NCI-H345 treated with DMSO at 0.1 percent for 48 hours (cell line): Measurements from ENCODE around the gene NDUFB5.
"Not testable (repeated sequence)": the region's sequence is repeated elsewhere in the genome, so short reads cannot be mapped to it uniquely, and the experiment has no call there.

Experiments used
- DNase-seq: peaks from one replicate; lab custom pipeline; 2025; ENCODE audit not compliant: unreplicated experiment; lab: John Stamatoyannopoulos, UW

Gene NDUFB5

DNA sequence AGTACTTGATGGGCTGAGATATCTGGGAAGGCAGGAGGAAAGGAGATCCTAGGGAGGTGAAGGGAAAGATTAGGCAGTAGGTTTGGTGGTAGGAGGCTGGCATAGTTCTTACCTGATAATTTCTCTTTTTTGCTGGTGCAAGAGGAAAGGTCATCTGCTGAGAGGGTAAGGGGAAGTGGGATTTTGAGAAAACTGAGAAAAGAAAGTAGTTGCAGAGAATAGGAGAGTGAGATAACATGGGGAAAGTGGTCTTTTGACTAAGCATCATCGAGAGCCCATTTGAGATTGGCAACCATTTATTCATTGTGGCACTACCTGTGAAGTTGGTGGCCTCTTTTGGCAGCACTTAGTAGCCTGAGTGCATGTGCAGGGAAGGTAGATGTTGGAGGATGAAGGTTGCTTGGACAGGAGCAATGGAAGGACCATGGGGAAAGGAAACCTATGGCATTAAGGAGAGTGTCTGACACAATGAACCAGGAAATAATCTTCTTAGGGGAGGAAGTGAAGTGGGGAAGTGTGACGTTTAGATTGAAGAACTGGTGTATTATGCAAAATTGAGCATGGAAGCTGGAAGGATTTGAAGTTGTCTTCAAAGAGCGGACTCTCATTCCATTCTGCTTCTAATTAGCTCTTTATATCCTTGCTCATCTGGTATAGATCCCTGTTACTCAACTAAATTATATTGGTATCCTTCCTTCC is 26.3 kb downstream of the NDUFB5 start:
- no peak for DNase-seq

DNA sequence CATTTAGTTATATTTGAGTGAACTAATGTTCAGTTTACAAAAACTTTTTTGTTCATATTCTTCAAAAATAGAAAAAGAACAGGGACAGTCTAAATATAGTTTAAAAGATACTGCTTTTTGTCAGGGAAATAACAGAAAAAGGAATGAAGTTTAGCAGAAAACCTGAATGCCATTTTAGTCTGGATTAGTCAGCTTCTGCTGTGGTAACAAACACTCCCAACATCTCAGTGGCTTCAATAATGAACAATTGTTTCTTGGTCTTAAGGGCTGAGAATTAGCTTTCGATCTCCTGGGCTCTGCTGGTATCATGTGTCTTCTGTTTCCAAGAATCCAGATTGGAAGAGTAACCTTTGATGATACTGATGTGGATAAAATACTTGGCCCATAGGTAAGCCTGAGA is 35.9 kb downstream of the NDUFB5 start:
- DNase-seq = no peak

DNA sequence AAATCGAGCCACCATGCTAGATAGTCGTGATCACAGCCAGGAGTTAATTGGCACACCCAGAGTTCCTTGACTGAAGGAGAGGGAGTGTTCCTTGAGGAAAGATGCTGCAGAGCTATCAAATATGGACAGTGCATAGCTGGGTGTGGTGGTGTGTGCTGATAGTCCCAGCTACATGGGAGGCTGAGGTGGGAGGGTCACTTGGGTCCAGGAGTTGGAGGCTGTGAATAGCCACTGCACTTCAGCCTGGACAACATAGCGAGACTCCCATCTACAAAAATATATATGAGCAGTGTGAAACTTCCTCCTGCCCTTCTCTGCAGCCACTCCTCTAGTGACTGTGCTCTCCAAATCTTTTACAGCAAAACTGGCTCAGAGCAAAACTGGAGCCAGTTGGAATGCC is 38.3 kb downstream of the NDUFB5 start:
- DNase-seq = no peak

DNA sequence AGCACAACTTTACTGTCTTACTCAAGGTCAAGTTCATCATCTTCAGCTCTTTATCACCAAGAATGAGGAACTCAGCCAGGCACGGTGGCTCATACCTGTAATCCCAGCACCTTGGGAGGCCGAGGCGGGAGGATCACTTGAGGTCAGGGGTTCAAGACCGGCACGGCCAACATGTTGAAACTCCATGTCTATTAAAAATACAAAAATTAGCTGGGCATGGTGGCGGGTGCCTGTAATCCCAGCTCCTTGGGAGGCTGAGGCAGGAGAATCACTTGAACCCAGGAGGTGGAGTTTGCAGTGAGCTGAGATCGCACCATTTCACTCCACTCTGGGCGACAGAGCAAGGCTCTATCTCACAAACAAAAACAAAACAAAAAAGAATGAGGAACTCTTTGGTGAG is 39.2 kb downstream of the NDUFB5 start:
- DNase-seq = not testable (repeated sequence)

DNA sequence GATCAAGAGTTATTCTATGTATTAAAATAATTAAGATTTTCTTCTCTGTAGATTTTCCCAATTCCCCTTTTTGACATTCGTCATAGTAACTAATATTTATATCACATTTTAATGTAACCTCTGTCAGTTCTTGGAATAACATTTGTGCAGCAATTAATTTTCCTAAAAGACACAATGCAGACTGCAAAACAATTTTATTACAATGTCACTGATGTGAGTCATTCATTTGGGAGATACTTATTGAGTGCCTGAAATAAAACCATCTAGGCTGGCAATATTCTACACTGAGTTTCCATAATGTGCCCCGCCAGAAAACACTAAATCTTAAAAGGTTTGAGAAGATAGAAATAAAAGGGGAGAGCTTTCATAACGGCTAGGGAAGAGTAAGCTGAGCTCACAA is 41.6 kb downstream of the NDUFB5 start:
- DNase-seq = no peak

DNA sequence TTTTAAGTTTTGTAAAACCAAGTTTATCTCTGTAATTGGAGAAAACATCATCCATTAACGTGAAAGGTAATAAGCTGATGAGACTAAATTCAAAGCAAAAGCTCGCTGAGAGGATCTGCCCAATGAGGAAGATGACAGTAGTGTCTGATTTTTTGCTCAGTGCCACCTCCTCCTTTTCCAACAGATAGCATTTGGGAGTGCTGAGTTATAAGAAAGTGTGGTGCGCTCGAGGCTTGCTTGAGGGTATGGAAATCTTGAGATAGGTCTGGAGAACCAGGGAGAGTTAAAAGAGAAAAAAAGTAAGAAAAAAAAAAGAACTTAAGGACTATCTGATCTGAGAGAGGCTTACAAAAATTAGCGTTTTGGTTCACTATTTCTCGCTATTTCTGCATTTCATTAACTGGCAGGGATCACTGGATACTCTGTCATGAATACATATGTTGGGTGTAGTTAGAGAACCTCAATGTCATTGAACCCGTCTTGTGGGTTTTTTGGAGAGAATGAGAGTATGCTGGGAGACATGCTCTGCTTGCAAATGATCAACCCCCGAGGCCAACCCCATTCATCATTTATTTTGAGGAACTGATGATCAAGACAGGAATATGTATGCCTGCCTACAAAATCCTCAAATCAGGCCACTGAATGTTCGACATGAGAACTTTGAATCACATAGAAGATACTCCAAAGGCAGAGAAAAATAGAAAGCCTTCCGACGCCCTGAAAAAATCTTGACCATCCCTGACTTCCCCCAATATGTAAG is 47.3 kb downstream of the NDUFB5 start:
- DNase-seq = peak; percentile 35

DNA sequence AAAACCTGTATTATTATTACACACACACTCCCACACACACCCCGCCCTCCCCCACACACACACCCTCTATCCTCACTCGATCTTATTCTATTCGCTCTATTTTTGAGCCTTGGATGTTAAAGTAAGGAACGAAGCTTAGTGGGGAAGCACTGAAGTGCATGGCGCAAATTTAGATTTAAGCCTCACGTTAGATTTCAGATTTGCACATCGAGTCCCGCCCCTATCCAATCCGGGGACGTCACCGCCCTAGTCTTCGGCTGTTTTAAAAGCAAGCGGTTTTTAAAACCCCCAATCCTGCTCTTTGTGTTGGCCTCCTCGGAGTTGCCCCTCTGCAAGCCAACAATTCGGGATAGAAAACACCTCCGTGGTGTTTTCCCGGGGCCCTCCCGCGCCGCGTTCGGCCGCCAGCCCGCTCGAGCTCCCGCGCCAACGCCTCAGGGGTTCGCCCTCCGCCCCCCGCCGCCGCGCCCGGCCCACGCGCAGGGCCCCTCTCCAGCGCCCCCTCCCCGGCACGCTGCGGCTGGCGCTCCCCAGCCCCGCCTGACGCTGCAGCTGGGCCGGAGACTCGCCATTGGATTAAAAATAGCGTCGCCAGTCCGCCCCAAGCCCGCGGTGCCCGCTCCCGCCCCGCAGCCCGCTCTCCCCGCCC is 48.0 kb downstream of the NDUFB5 start, which contains the start of gene USP13:
TSS of gene USP13 (plus strand) at position 594 of the 649 bp plus-strand sequence. CDS start 186 bp downstream, outside the sequence.
- peak; percentile 68 for DNase-seq

DNA sequence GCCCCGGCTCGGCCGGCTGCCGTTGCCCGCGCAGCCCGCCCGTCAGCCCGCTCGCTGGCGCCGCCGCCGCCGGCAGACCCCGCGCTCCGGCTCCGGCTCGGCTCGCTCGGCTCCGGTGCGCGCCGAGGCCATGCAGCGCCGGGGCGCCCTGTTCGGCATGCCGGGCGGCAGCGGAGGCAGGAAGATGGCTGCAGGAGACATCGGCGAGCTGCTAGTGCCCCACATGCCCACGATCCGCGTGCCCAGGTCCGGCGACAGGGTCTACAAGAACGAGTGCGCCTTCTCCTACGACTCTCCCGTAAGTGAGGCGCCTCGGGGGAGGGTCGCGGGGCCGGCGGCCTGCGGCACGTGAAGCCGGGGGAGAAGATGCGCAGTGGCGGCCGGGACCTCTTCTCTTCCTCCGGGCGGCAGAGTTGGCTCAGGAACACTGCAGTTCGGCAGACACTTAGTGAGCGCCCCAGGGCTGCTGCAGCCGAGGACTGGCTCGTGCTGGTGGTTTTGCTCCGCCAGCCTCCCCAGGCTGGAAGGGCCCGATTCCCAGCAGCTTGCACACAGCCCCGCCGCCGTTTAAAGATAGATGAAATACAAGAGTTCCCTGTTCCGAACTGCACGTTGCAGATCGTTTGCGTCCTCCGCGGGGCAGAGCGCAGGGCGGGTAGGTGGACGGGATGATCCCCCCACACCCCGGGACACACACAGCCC is 48.7 kb downstream of the NDUFB5 start:
- DNase-seq = peak; percentile 66

GRCh38 chr3:179655236-179655635 is 50.6 kb downstream of the NDUFB5 start:
- DNase-seq = no peak

GRCh38 chr3:179658606-179659005 is 54.0 kb downstream of the NDUFB5 start:
- DNase-seq = no peak

- DNase-seq = no peak
Observed at GRCh38 chr3:179660872-179661271, 56.3 kb downstream of the NDUFB5 start.

DNA sequence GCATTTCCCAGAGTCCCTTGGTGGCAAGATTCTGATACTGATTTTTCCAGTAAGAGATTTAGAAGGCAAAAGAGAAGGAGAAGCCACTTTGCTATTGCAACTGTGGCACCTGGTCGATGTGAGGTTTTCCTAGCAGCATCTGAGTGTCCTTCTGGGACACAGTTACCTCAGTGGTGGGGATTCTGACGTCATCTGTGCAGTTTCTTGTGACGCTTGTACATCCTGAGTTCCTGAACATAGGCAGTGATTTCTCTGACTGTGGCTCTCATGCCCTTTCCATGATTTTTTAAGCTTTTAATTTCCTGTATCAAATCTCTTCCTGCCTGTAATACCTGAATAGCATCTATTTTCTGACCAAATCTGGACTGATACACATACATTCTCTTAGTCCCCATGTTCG is 57.2 kb downstream of the NDUFB5 start:
- no peak for DNase-seq

GRCh38 chr3:179663093-179663492 is 58.5 kb downstream of the NDUFB5 start:
- no peak for DNase-seq

DNA sequence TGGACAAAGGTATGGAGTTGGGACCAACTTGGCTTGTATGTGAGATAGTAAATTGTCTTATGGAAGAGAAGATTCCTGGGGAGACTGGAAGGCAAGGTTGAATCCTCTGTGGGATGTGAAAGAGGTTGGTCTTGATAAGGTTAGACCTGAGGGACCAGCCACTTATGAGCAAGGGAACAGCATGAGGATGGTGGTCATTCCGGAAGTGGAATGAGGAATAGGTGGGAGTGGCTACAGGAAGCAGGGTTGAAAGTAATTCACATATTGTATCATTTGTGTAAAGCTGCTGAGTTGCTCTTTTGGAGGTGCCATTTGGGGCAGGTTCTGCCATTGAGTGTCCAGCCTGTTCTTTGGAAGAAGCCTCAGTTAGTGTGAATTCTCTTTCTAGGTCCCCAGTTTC is 61.4 kb downstream of the NDUFB5 start:
- DNase-seq = no peak

GRCh38 chr3:179666436-179667035 is 61.9 kb downstream of the NDUFB5 start:
- DNase-seq = peak; percentile 75

- no peak for DNase-seq
Observed at GRCh38 chr3:179668429-179668828, 63.8 kb downstream of the NDUFB5 start.

DNA sequence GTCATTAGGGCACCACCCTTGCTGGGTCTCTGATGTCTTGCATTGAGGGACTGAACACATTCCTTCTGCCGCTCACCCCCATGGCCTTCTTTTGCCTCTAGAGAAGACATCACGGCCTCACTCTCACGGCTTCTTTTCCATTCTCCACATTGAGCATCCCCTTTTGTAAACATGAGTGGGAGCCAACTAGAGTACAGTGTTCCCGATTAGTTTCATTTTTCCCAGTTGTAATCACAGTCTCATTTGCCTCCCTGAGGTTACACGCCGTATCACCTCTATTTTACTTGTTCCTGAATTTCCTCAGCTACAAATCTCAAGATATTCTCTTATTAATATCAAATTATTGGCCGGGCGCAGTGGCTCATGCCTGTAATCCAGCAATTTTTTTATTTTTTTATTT is 65.7 kb downstream of the NDUFB5 start:
- no peak for DNase-seq

DNA sequence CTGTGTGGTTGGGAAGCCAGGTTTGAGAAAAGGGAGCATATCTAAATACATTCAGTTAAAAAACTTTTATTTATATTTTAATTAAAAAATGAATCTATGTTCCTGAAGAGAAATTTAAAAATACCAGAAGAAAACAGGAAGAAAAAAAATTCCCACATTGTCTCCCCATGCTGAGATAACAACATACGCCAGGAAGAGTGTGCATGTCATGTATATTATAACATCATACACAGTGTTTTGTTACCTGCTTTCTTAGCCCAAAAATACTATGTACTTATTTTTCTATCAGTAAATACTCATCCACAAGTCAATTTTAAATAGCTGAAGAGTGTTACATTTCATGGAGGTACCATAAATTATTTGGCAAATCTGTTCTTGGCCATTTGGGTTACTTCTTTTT is 66.7 kb downstream of the NDUFB5 start:
- DNase-seq = no peak

DNA sequence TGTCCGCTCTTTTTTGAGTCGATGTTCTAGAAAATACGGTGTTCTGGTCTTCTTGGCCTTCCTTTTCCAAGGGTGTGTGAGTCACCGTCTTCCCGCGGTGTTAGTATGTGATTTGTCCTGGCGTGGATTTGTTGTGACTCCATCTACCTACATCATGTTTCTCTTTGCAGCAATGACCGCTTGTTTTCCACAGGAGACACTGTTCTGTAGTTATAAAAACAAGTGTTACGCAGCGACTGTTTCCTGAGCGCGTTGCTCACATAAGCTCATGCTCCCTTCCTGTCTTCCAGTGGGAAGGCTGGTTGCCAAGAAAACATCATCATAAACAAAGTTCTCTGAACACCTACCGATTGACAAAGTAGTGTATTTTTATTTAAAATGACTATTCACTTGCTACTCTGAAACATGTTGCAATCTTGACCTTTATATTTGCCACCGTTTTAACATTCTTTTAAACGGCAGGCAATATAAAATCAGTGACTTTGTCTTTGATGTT is 67.2 kb downstream of the NDUFB5 start:
- DNase-seq = no peak

GRCh38 chr3:179672918-179673317 is 68.3 kb downstream of the NDUFB5 start:
- DNase-seq = no peak

DNA sequence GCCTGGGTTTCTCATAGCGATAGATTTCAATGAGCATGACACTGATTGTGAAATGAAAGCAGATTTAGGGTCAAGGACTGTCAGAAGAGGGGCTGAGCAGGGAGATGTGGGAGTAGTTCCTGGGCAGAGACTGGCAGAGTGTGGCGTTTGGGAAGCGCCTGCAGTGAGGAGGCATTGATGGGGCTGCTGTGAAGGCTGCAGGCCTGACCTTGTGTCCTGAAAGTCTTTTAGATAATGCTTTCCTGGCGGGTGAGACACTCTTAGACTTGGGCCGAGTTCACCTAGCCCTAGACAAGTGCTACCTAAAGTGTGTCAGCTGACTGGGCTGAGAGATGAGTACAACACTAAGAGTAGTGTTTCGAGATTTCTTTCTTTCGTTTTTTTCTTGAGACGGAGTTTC is 68.9 kb downstream of the NDUFB5 start:
- no peak for DNase-seq
